Uterus (tissue), 2 donors: Measurements from ENCODE around the gene OST4.

Experiments used
- POLR2A ChIP-seq, 2 donors: fragments of 450-650 bp; IDR thresholded peaks; one replicate each; pipeline ENCODE4 v1.6.1; 2016; ENCODE audit warnings: antibody characterized with exemption in 2 of 2, mild to moderate bottlenecking in 1 of 2, moderate library complexity in 1 of 2
- TF ChIP-seq, protein P1 (sequence below), 4 experiments: fragments of 200-600 bp in 2 of 4; fragments of 450-650 bp in 2 of 4; sonication (generic) in 2 of 4; IDR thresholded peaks; one replicate each; pipeline ENCODE4 v1.5.1; 2016 to 2019; ENCODE audit warnings: antibody characterized with exemption in 4 of 4, mild to moderate bottlenecking in 2 of 4, moderate library complexity in 1 of 4

DNA sequence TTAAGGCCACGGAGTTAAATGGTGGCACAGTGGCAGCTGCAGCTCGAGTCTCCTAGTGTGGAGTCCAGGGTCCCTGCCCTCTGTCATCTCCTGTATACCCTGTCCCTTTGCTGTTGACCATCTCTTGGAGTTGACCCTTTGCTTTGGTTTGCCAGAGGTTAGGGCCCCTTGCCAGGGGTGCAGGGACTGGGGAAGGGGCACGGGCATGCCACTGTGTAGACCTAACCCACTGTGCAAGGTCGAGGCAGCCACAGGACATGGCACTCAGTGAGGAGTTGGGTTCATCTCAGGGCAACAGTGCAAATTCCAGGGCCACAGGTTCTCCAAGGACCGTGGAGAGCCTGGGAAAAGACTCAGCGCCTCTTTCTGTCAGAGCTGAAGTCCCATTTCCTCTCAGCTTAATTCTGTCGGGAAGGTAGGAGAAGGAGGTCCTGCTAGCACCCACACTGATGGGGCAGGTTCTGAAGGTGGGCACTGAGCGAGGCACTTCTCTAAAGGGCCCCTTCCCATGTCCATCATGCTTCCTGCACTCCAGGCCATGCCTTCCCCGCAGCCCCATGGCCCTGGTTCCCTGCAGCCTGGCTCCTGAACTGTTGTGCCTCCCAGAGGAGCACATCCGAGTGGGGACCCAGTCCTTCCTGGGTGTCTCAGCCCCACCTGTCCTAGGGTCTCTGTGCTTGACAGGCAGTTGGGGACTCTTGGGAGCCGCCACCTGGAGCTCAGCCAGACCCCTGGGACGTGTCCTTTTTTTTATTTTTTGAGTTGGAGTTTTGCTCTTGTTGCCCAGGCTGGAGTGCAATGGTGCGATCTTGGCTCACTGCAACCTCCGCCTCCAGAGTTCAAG, 17.9 kb upstream of the OST4 start:
- TF ChIP-seq, protein P1, sequence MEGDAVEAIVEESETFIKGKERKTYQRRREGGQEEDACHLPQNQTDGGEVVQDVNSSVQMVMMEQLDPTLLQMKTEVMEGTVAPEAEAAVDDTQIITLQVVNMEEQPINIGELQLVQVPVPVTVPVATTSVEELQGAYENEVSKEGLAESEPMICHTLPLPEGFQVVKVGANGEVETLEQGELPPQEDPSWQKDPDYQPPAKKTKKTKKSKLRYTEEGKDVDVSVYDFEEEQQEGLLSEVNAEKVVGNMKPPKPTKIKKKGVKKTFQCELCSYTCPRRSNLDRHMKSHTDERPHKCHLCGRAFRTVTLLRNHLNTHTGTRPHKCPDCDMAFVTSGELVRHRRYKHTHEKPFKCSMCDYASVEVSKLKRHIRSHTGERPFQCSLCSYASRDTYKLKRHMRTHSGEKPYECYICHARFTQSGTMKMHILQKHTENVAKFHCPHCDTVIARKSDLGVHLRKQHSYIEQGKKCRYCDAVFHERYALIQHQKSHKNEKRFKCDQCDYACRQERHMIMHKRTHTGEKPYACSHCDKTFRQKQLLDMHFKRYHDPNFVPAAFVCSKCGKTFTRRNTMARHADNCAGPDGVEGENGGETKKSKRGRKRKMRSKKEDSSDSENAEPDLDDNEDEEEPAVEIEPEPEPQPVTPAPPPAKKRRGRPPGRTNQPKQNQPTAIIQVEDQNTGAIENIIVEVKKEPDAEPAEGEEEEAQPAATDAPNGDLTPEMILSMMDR (IDR thresholded peaks at IDR 0.05) = no peak
- TF ChIP-seq POLR2A (IDR thresholded peaks at IDR 0.05) = no peak
